ENCODE measurements around the gene CRMP1. TPM values are rescaled to one million over a fixed set of nuclear protein-coding genes. Genes with fewer than 3 reads are reported as not detected.

CRMP1 gene
- total RNA-seq, 2 experiments from 2014 or later: not detected

DNA sequence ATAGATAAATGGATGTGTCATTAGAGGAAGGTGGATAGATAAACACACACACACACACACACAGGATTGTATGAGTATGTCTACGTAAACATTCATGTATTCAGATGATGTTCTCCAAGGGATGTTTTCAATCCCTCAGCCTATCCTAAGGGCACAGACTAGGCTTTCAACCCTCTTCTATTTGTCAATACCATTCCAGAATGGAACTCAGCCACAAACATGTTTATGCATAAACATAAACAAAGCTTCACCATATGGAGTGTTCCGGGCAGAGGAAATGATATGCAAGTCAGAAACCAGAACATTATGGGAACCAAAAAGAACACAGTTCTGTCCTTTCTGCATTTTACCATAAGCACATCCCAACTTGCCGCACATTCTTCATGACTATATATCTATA, 25.0 kb downstream of the CRMP1 start:
- no peak for DNase-seq
- no peak overlapping the region for H3K4me3 ChIP-seq (ENCODE audit: low read length)

GRCh38 chr4:5866841-5867813, 25.8 kb downstream of the CRMP1 start:
- H3K9me3 Mint-ChIP-seq: no peaks in the 10 kb centered on the region
- Histone ChIP-seq H3K9me3 (ENCODE audit: control insufficient read depth in 1 of 2, insufficient read depth in 1 of 2, low read length in 2 of 2) (peaks cover 0 to 10% of the 10 kb centered on the region in 2 experiments), H3K27me3 (ENCODE audit: control insufficient read depth in 1 of 2, insufficient read depth in 2 of 2, low read length in 2 of 2) (peaks cover 3 to 4% of the 10 kb centered on the region in 2 experiments), H3K4me1 (ENCODE audit: insufficient read depth, low read length) (peaks cover 8% of the 10 kb centered on the region), H3K27ac (ENCODE audit: low read depth in 1 of 2, low read length in 2 of 2) (no peak overlapping the region), H3K4me3 (ENCODE audit: low read length) (no peak overlapping the region), H3K36me3 (ENCODE audit: insufficient read depth, low read length) (no peaks in the 10 kb centered on the region)
- H3K4me3 Mint-ChIP-seq: no peak overlapping the region
- H3K4me1 Mint-ChIP-seq (ENCODE audit: low read depth): peaks cover 16% of the 10 kb centered on the region
- H3K36me3 Mint-ChIP-seq (ENCODE audit: low read depth): no peaks in the 10 kb centered on the region
- intact Hi-C loops (cut with DNase I, micrococcal nuclease): no loop called here
- ATAC-seq (ENCODE audit: poor library complexity): no peak
- no peak for DNase-seq
- H3K27ac Mint-ChIP-seq: no peak overlapping the region
- CTCF ChIA-PET: no interaction called here
- POLR2A ChIA-PET: no interaction called here
- TF ChIP-seq, protein P1, sequence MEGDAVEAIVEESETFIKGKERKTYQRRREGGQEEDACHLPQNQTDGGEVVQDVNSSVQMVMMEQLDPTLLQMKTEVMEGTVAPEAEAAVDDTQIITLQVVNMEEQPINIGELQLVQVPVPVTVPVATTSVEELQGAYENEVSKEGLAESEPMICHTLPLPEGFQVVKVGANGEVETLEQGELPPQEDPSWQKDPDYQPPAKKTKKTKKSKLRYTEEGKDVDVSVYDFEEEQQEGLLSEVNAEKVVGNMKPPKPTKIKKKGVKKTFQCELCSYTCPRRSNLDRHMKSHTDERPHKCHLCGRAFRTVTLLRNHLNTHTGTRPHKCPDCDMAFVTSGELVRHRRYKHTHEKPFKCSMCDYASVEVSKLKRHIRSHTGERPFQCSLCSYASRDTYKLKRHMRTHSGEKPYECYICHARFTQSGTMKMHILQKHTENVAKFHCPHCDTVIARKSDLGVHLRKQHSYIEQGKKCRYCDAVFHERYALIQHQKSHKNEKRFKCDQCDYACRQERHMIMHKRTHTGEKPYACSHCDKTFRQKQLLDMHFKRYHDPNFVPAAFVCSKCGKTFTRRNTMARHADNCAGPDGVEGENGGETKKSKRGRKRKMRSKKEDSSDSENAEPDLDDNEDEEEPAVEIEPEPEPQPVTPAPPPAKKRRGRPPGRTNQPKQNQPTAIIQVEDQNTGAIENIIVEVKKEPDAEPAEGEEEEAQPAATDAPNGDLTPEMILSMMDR (IDR thresholded peaks at IDR 0.05): no peak
- peaks cover 11% of the 10 kb centered on the region for H3K27me3 Mint-ChIP-seq

More for the DNA sequence above, 25.0 kb downstream of the CRMP1 start:
- peaks cover 0 to 7% of the 10 kb centered on the region in 2 experiments for H3K9me3 ChIP-seq (ENCODE audit: control insufficient read depth in 1 of 2, insufficient read depth in 1 of 2, low read length in 2 of 2)
- Mint-ChIP-seq H3K36me3 (ENCODE audit: low read depth) (no peaks in the 10 kb centered on the region), H3K4me3 (no peak overlapping the region), H3K27me3 (peaks cover 11% of the 10 kb centered on the region), H3K4me1 (ENCODE audit: low read depth) (peaks cover 16% of the 10 kb centered on the region), H3K27ac (no peak overlapping the region), H3K9me3 (no peaks in the 10 kb centered on the region)
- CTCF ChIA-PET: no interaction called here
- H3K27ac ChIP-seq (ENCODE audit: low read depth in 1 of 2, low read length in 2 of 2): no peak overlapping the region
- peaks cover 8% of the 10 kb centered on the region for H3K4me1 ChIP-seq (ENCODE audit: insufficient read depth, low read length)
- ATAC-seq (ENCODE audit: poor library complexity): no peak
- H3K36me3 ChIP-seq (ENCODE audit: insufficient read depth, low read length): no peaks in the 10 kb centered on the region
- TF ChIP-seq, protein P1 (IDR thresholded peaks at IDR 0.05): no peak
- H3K27me3 ChIP-seq (ENCODE audit: control insufficient read depth in 1 of 2, insufficient read depth in 2 of 2, low read length in 2 of 2): peaks cover 3 to 4% of the 10 kb centered on the region in 2 experiments
- POLR2A ChIA-PET: no interaction called here
- intact Hi-C loops (cut with DNase I, micrococcal nuclease): no loop called here

- Mint-ChIP-seq H3K4me3 (no peak overlapping the region), H3K27me3 (peaks cover 11% of the 10 kb centered on the region), H3K36me3 (ENCODE audit: low read depth) (no peaks in the 10 kb centered on the region), H3K9me3 (no peaks in the 10 kb centered on the region), H3K4me1 (ENCODE audit: low read depth) (peaks cover 16% of the 10 kb centered on the region), H3K27ac (no peak overlapping the region)
- peaks cover 8% of the 10 kb centered on the region for H3K4me1 ChIP-seq (ENCODE audit: insufficient read depth, low read length)
- DNase-seq: no peak
- ChIA-PET CTCF (no interaction called here), POLR2A (no interaction called here)
- H3K4me3 ChIP-seq (ENCODE audit: low read length): no peak overlapping the region
- no peak overlapping the region for H3K27ac ChIP-seq (ENCODE audit: low read depth in 1 of 2, low read length in 2 of 2)
- peaks cover 0 to 15% of the 10 kb centered on the region in 2 experiments for H3K9me3 ChIP-seq (ENCODE audit: control insufficient read depth in 1 of 2, insufficient read depth in 1 of 2, low read length in 2 of 2)
- no peak for ATAC-seq (ENCODE audit: poor library complexity)
- intact Hi-C loops (cut with DNase I, micrococcal nuclease): no loop called here
- peaks cover 3 to 6% of the 10 kb centered on the region in 2 experiments for H3K27me3 ChIP-seq (ENCODE audit: control insufficient read depth in 1 of 2, insufficient read depth in 2 of 2, low read length in 2 of 2)
- no peaks in the 10 kb centered on the region for H3K36me3 ChIP-seq (ENCODE audit: insufficient read depth, low read length)
- TF ChIP-seq, protein P1 (IDR thresholded peaks at IDR 0.05): no peak
Observed at GRCh38 chr4:5865896-5866599, 26.8 kb downstream of the CRMP1 start.
